GM19193 (cell line): ENCODE data around the gene CLMN.

Experiments
- POLR2A ChIP-seq: IDR thresholded peaks from 4 replicates; pipeline ENCODE4 v1.6.1; 2011; ENCODE audit not compliant: insufficient read depth, insufficient read length; ENCODE audit errors: extremely low read depth

CLMN gene

GRCh38 chr14:95353007-95353406 lies 33.3 kb upstream of the CLMN start:
- no peak for TF ChIP-seq POLR2A

GRCh38 chr14:95352481-95352880 lies 32.8 kb upstream of the CLMN start:
- no peak for TF ChIP-seq POLR2A

GRCh38 chr14:95349241-95349640 lies 29.5 kb upstream of the CLMN start:
- no peak for TF ChIP-seq POLR2A

- no peak for TF ChIP-seq POLR2A
Measured at GRCh38 chr14:95348395-95349080, 28.8 kb upstream of the CLMN start.

- TF ChIP-seq POLR2A, result no peak
Measured at GRCh38 chr14:95346820-95347219, 27.1 kb upstream of the CLMN start.

GRCh38 chr14:95346266-95346665 lies 26.6 kb upstream of the CLMN start:
- no peak for TF ChIP-seq POLR2A

- TF ChIP-seq POLR2A, result no peak
Measured at GRCh38 chr14:95345032-95345431, 25.3 kb upstream of the CLMN start.

GRCh38 chr14:95344536-95344935 lies 24.8 kb upstream of the CLMN start:
- no peak for TF ChIP-seq POLR2A

GRCh38 chr14:95341564-95341963 lies 21.9 kb upstream of the CLMN start:
- no peak for TF ChIP-seq POLR2A

- no peak for TF ChIP-seq POLR2A
Measured at GRCh38 chr14:95341115-95341514, 21.4 kb upstream of the CLMN start.

GRCh38 chr14:95340201-95340697 lies 20.5 kb upstream of the CLMN start:
- no peak for TF ChIP-seq POLR2A

- no peak for TF ChIP-seq POLR2A
Measured at GRCh38 chr14:95339301-95339865, 19.7 kb upstream of the CLMN start.

- TF ChIP-seq POLR2A, result no peak
Measured at GRCh38 chr14:95338436-95338835, 18.7 kb upstream of the CLMN start.

GRCh38 chr14:95337041-95337595 lies 17.4 kb upstream of the CLMN start:
- TF ChIP-seq POLR2A, result no peak

- TF ChIP-seq POLR2A, result no peak
Measured at GRCh38 chr14:95336192-95336760, 16.6 kb upstream of the CLMN start.

GRCh38 chr14:95335071-95335470 lies 15.4 kb upstream of the CLMN start:
- no peak for TF ChIP-seq POLR2A
